Hippocampal formation (tissue), 2 donors: ENCODE results near the gene MICALL2.

Experiments used
- DNase-seq, 2 donors: peaks; one replicate each; lab custom pipeline; 2025; lab: John Stamatoyannopoulos, UW

The MICALL2 gene

DNA sequence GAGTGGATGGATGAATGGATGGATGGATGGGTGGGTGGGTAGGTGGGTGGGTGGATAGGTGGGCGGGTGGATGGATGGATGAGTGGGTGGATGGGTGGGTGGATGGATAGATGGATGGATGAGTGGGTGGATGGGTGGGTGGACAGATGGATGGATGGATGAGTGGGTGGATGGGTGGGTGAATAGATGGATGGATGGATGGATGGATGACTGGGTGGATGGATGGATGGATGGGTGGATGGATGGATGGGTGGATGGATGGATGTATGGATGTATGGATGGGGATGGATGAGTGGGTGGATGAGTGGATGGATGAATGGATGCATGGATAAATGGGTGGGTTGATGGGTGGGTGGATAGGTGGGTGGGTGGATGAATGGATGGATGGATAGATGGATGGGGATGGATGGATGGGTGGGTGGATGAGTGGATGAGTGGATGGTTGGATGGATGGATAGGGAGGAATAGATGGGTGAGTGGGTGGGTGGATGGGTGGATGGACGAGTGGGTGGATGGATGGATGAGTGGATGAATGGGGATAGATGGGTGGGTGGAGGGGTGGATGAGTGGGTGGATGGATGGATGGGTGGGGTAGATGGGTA lies 43.8 kb downstream of the MICALL2 start:
- no peak for DNase-seq

DNA sequence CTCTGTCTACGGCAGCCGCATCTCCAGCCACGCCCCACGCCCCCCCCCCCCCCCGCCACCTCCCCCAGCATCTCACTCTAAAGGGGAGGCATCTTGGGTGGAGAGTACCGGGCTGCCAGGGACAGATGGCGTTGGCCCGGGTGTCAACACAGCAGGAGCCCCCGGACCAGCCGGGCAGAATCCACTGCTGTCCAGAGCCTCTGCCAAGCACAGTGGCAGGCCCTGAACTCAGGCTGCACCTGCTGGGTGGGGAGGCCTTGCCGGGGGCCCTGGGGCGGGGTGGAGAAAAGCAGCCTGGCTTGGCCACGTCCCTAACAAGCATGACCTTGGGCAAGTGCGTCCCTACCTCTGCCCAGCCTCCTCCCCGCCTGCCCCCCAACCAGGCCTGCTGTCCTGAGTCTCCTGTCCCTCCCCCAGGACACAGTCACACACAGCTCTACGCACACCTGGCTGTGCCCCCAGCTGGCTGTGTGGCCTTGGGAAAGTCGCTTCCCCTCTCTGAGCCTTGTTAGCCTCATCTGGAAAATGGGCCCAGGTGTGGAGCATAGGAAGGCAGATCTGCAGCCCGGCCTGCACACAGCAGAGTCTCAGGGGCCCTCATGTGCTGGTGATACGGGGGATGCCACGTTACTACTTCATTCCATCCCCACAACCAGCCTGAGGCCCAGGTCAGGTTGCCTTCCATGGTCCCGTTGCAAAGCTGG lies 45.2 kb downstream of the MICALL2 start:
- no peak for DNase-seq

DNA sequence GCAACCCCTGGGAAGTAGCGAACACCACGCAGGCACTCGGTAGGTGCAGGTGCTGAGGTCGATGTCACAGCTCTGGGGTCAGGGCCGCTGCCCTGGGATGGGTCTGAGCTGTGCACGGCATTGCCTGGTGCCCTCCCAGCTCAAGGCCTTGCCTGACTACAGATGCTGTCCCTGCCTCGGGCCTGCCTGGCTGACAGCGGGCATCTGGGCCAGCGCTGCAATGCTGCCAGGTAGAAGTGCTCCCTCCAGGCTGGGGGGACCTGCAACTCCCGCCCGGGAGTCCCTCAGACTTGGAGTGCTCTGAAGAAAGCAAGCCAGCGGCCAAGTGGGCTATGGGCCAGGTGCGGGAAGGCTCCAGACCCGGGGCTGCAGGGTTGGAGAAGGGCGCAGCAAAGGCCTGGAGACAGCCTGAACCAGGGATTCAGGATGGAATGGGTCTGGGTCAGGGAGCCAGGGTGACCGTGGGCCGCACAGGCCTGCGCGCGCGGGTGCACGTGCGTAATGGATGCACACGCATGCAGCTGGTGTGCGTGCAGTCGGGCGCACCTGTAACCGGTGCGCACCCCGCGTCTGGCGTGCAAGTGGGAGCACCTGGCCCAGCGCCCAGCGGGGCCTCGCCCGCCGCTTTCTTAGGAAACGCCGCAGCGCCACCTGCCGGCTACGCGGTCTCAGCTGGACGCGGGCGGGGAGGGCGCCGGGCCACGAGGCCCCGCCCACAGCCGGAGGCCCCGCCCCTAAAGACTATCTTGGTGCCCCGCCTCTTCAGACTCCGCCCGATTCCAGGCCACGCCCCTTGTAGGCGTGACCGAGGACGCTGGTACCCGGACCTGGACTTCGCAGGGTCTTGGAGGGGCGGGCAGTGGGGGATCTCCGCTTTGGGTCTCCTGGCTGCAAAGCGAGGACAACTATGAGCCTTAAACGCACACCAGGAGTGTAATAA lies 46.7 kb downstream of the MICALL2 start:
- DNase-seq: peak; percentile 46 to 63

DNA sequence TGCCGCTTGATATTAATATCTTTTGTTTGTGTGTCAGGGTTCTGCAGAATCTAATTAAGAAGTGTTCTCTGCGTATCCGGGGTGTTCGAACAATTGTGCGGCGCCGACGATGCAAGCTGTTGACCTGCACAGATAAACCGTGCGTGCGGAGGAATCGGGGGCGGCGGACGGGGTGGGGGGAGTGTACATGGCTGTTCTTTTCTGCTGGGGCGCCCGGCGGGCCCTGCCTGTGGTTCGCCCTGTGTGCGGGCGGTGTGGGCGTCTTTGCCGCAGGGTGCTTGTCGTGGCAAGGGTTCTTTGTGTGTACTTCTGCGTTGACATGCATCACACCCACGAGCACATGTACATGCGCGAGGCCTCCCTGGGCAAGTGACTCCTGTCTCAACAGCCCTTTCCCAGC lies 47.9 kb downstream of the MICALL2 start:
- no peak for DNase-seq

DNA sequence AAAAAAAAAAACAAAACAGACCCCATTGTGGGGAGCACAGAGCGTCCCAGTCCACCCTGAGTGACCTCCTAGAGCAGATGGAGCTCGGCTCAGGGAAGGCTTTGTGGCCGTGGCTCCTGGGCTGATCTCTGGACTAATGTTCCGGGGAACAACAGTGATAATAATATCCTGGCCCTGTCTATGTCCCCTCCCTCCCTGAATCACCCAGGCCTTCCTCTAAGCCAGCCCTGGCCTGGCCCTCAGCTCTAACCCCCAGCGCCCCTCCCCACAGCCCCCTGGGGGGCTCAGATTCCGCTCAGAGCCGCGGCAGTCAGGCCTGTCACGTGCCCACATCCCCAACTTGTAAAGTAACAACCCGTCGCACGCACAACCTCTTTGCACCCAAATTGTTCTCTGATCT lies 48.3 kb downstream of the MICALL2 start:
- no peak for DNase-seq

DNA sequence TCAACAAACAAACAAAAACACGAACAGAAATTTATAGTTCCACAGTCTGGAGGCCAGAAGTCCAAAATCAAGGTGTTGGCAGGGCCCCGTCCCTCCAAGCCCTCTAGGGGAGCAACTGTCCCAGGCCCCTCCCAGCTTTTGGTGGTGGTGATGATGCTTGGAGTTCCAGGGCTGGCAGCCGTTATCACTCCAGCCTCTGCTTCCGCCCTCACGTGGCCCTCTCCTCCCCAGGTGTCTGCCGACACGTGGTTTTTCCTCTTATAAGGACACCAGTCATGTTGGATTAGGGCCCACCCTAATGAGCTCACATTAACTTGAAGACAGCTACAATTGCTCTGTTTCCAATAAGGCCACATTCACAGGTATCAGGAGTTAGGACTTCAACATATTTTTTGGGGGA lies 49.7 kb downstream of the MICALL2 start:
- DNase-seq: no peak

DNA sequence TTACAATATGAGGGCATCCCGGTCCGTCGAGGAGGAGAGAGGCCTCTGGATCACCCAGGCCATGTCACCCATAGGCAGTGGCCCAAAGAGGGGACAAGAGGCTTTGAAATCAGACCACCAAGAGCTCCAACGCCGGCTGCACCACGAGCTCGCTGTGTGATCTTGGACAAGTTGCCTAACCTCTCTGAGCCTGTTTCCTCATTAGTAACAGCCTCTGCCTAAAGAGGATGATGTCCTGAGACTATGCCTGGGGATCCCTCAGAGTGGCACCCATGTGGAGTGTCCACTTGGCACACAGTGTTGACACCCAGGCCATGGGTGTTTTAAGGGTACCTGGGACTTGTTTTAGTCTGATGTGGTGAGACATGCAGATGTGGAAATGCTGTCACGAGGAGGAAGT lies 50.8 kb downstream of the MICALL2 start:
- DNase-seq: no peak

DNA sequence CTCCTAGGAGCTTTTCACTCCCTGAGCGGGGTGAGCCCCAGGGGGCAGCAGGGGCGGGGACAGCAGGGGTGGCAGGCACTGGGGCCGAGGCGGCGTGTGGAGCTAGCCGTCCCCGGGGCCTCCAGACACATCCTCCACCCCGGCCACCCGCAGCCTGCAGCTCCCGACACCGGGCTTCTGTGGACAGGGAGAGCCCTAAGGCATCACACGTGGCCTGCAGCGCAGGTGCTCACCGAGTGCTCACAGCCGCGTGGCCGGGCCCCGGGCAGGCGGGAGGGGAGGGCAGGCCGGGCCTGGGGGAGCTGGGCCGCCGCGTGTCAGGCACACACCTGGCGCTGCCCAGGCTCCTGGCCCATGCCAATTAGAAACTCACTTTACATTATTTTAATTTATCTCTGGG lies 51.4 kb downstream of the MICALL2 start:
- DNase-seq: no peak

DNA sequence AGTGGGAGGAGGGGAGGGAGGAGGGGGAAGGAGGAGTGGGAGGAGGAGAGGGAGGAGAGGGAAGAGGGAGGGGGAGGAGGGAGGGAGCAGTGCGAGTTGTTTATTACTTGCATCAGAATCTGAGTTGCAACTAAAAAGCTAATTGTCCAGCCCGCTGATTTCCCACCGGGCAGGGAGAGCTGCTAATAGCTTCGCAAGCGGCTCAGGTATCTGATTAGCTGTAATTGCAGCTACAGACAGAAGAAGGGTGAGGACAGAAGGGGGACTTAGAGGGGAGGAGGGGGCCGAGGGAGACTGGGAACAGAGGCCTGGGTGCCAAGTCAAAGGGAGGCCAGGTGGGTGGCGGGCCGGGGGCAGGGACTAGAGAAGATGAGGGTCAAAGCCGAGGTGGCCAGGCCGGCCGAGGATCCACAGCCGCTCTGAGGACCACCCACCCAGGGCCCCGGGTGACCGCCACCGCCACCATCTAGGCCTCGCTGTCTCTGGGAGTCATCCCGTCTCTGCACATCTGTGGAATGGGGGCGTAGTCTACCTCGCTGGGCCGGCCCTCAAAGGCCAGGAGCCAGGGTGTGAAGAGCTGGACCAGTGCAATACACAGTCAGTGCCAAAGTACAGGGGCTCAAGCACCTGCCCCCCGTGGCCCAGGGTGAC lies 54.2 kb downstream of the MICALL2 start:
- DNase-seq: no peak

DNA sequence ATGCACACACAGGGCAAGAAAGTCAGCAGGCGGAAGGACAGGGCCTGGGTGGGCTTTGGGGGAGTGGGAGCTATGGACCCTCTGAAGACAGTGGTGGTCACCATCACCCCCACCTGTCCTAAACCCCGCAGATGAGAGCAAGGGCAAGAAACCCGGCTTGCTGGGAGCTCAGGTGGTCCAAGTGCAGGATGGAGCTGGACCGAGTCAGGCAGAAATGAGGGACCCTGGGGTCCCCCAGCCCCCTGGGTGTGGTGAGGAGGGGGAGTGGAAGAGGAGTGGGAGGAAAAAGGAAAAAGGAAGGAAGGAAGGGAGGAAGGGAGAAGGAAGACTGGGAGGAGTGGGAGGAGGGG lies 54.8 kb downstream of the MICALL2 start:
- no peak for DNase-seq

DNA sequence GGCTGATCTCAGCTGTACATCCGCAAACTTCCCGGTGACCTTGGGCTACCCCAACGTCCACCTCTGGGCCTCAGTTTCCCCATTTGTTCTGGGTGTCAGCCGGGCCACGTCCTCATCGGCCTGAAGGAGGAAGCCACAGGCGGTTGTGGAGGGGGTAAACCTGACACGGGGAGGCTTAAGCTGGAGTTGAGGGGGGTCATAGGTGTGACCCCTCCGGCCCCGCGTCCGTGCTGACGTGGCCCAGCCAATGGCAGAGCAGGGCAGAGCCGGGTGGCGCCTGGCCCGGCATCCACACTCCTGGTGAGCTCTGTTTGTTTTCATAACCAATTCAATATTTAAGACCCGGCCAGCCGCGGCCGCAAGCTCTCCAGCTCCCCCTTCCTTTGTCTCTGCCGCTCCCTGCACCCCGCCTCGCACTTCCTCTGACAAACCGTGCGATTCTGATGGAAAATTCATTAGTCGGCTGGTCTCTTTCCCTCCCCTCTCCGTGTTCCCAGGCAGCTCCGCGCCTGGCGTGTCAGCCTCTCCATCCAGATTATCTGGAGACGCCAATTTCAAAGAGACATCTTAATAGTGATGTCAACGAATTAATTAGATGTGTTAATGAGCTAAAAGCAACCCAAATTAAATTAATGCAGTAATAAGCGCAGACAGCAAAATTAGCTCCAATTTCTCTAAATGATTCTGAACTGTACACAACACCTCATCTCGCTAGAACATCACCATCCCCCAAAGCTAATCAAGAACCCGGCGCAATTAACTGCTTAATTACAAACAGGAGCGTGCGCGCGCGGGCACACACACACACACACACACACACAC lies 55.4 kb downstream of the MICALL2 start:
- no peak for DNase-seq

DNA sequence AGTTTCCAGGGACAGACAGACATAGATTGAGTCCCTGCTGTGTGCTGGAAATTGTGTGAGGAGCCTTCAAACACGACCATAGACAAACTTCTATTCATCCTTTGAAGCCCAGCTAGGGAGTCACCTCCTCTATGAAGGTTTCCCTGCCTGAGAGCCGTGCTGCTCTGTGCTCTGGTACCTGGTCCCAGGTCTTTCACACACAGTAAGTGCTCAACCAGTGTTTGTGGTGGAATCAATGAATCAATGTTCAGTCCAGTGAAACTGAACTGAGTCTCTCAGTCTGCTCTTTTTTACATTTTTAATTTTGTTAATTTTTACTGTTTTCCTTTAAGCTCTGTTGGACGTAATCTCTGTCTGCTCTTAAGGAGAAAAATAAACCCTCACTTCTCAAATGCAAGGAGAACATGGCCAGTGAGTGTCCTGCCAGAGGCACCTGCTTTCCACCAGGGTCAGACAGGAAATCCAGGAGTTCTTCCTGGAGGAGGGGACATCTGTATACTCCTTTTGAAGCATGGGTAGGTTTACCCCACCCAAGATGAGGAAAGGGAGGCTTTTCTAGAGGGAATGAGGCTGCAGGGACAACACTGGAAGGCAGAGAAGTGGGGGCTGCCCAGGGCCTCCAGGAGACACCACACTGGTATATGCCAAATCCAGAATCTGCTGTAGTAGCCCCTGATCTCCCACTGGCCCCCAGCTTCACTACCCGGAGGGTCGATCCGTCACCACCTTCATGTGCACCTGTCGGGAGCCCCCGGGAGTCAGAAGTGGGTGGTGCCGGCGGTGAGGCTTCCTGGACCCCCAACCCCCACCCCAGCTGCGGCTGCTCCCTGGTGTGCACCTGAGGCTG lies 56.3 kb downstream of the MICALL2 start:
- DNase-seq: no peak

DNA sequence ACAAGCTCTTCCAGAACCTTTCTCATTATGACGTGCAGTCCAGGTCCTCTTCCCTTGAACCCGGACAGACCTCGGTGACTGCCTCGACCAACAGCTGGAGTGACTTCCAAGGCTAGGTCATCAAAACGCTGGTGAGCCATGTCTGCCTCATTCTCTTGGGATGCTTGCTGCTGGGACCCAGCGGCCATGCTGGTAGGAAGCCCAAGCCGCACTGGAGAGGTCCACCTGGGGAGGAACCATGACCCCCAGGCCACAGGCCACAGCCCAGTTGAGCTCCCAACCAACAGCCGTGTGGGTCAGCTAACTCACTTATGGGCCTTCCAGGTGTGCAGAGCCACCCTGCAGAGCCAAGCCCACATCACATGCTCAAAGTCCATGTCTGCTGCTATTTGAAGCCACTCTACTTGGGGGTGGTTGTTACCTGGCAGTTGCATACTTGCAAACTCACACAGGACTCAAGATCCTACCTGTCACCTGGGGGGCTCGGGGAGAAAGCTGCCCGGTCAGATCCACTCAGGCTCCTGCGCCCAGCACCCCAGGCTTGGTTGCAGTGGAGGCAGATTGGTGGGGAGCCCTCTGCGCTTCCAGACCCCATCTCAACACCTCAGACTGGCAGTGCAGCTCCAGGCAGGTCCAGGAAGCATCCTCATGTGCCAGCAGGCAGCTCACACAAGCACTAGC lies 57.0 kb downstream of the MICALL2 start:
- no peak for DNase-seq

DNA sequence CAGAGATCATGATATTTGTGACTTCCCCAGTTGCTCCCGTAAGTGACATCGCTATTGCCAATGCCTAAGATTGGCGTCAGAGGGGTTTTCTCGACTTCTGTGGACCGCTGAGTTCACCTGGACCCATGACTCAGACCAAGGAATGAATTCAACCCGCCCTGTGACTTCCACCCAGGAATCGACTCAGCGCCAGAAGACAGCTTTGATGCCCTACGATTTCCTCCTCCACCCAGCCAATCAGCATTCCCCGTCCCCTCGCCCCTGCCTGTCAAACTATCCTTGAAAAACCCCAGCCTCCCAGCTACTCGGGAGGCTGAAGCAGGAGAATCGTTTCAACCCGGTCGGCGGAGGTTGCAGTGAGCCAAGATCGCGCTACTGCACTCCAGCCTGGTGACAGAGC lies 58.3 kb downstream of the MICALL2 start:
- DNase-seq: no peak

DNA sequence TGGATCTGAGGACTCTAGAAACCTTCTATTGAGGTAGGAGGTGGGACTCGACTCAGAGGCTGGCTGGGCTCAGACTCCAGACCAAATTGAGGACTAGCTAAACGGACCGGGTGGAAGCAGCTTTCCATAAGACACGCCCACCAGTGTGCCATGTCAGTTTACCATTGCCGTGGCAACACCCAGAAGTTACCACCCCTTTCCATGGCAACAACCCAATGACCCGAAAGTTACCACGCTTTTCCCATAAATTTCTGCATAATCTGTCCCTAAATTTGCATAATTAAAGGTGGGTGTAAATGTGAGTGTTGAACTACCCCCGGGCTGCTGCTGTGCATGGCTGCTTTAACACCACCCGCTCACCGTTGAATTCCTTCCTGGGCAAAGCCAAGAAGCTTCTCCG lies 58.9 kb downstream of the MICALL2 start:
- DNase-seq: no peak

DNA sequence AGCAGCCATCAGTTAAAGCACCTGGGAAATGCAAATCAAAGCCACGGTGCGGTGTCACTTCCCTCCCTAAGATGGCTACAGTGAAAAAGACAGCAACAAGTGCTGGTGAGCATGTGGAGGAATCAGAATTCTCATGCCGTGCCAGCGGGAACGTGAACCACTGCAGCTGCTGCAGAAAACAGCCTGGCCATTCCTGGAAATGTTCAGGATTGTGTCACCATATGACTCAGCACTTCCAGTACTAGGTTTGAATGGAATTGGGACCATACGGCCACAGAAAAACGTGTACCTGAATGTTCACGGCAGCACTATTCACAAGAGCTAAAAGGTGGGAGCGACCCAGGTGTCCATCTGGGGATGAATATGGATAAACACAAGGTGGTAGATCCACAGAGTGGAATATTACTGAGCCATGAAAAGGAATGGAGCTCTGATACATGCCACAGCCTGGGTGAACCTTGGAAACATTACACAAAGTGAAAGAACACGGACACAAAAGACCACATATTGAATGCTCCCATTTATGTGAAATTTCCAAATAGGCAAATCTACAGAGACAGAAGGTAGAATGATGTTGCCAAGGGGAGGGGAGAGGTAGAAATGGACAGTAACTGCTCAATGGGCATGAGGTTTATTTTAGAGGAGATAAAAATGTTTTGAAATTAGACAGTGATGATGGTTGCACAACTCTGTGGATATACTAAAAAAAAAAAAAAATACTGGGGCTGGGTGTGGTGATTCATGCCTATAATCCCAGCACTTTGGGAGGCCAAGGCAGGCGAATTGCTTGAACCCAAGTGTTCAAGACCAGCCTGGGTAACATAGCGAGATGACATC lies 61.6 kb downstream of the MICALL2 start:
- no peak for DNase-seq

DNA sequence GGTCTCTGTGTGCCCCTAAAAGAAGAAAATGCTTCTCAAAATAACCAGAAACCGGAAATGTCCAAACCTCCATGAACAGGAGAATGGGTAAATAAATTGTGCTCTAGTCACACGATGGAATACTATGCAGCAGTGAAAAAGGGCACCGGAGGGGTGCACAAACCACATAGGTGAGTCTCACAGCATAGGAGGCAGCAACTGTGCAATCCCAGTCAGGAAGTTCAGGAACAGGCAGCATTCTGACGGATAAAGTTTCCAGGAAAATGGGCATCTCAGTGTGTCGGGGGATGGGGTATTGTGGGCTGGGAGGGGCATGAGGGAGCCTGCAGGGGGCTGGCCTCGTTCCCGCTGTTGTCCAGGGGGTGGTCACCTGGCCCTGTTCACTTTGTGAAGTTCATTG lies 63.1 kb downstream of the MICALL2 start:
- no peak for DNase-seq

DNA sequence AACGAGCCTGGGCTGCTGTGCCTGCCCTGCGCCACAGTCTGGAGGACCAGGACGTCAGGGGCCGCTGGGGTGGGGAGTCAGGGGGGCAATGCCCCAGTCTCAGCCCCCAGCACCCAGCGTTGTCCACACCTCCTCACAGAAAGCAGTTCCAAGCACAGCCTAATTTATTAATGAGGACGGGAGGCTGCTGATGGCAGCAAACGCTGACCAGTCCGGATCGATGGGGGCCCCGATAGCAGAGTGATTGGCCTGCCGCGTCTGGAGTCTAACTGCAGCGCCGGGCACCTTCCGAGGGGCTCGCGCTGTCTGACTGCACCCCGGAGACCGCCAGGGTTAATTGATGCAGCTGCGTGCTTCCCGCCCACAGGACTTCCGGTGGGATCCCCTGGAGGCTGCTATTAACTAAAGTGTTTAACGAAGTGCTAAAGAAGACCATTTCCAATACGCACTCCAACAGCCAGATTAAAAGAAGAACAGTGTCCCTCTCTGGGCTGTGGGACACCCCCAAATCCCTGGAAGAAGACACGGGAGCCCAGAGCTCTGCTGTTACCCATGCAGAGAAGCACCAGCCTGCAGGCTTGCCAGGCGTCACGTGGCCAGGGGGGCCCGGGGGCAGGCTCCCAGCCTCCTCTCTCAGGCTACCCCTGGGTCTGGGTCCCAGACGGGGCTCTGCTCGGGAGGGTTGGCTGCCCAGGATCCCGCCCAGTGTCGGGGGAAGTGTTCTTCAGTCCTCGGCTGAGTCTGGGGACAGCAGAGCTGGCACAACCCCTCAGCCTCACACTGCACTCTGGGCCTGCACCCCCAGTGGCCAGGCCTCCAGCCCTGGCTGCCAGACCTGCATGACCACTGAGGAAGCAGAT lies 63.8 kb downstream of the MICALL2 start:
- no peak for DNase-seq
